ENCODE measurements around the gene DCP1A. TPM values are rescaled to one million over a fixed set of nuclear protein-coding genes. Genes with fewer than 3 reads are reported as not detected.

DCP1A gene
- total RNA-seq, 1 donor from 2014 or later = 22.8 TPM

DNA sequence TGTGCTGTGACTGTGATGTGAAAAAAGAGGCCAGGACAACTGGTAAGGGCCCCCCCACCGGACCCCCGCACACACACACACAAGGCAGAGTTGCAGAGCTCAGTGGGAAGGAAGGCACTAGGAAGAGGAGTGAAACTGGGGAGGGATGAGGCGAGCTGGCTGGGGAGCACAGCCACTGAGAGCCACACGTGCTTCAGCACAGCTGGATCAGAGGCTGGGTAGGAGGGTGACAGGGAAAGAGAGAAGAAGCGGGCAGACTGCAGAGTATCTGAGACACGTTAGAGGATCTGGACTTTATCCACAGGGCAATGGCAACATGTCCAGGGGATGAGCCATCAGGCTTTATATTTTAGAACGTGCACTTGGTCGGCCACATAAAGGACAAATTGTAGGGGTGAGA is 53.5 kb downstream of the DCP1A start:
- peaks cover 49% of the 10 kb centered on the region for H3K36me3 ChIP-seq
- H3K4me3 ChIP-seq = no peak overlapping the region
- no peak overlapping the region for H3K27ac ChIP-seq
- intact Hi-C loops (cut with DNase I) = no loop called here
- H3K4me1 ChIP-seq = no peaks in the 10 kb centered on the region
- no peaks in the 10 kb centered on the region for H3K9me3 ChIP-seq
- DNase-seq (no peak), ATAC-seq (no peak)
- TF ChIP-seq, protein P1, sequence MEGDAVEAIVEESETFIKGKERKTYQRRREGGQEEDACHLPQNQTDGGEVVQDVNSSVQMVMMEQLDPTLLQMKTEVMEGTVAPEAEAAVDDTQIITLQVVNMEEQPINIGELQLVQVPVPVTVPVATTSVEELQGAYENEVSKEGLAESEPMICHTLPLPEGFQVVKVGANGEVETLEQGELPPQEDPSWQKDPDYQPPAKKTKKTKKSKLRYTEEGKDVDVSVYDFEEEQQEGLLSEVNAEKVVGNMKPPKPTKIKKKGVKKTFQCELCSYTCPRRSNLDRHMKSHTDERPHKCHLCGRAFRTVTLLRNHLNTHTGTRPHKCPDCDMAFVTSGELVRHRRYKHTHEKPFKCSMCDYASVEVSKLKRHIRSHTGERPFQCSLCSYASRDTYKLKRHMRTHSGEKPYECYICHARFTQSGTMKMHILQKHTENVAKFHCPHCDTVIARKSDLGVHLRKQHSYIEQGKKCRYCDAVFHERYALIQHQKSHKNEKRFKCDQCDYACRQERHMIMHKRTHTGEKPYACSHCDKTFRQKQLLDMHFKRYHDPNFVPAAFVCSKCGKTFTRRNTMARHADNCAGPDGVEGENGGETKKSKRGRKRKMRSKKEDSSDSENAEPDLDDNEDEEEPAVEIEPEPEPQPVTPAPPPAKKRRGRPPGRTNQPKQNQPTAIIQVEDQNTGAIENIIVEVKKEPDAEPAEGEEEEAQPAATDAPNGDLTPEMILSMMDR (IDR thresholded peaks at IDR 0.05) = no peak
- H3K27me3 ChIP-seq = no peaks in the 10 kb centered on the region

DNA sequence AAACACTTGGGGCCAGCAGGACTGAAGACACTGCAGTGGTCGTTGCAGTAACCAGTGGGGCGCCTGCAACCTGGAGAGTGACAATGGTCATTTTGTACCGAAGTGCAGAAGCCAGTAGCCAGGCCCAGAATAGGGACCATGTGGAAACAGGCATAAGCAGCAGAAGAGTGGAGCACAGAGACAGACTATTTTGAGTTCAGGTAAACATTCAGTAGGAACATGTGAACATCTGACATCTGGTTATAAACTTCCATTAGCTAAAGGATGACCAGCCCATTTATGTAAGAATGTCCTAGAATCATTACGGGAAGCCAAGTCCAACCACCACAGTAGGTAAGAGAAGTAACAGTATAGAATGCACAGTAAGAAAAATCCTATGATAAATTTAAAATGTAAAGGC is 59.1 kb downstream of the DCP1A start:
- no peaks in the 10 kb centered on the region for H3K4me1 ChIP-seq
- no peaks in the 10 kb centered on the region for H3K9me3 ChIP-seq
- H3K36me3 ChIP-seq = peaks cover 54% of the 10 kb centered on the region
- H3K27me3 ChIP-seq = no peaks in the 10 kb centered on the region
- H3K27ac ChIP-seq = no peak overlapping the region
- DNase-seq (no peak), ATAC-seq (no peak)
- TF ChIP-seq, protein P1 (IDR thresholded peaks at IDR 0.05) = no peak
- no peak overlapping the region for H3K4me3 ChIP-seq
- intact Hi-C loops (cut with DNase I) = no loop called here

- no peak overlapping the region for H3K4me3 ChIP-seq
- no peak overlapping the region for H3K27ac ChIP-seq
- intact Hi-C loops (cut with DNase I) = no loop called here
- ATAC-seq (no peak), DNase-seq (no peak)
- H3K4me1 ChIP-seq = no peaks in the 10 kb centered on the region
- H3K27me3 ChIP-seq = no peaks in the 10 kb centered on the region
- TF ChIP-seq, protein P1 (IDR thresholded peaks at IDR 0.05) = no peak
- H3K9me3 ChIP-seq = no peaks in the 10 kb centered on the region
- H3K36me3 ChIP-seq = peaks cover 49% of the 10 kb centered on the region
Measured at GRCh38 chr3:53287131-53287629, 60.2 kb downstream of the DCP1A start.

DNA sequence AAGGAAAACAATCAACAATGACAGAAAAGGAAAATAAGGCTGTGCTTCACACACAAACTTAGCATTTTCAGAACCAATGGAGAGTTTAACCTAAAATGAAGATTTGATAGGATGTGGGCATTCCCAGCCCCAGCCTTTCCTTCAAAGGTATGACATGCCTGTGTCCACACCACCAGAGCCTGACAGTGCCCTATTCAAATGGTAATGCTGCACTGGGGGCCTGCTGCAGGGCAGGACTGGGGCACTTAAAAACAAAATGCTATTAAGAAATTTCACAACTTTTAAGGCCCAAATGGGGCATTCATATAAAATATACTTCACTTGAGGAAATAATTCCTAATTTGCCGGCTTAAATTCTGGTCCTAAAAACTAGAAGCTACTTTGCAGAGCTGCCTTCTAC is 60.6 kb downstream of the DCP1A start:
- ATAC-seq = no peak
- Histone ChIP-seq H3K27me3 (no peaks in the 10 kb centered on the region), H3K27ac (no peak overlapping the region), H3K4me1 (no peaks in the 10 kb centered on the region), H3K36me3 (peaks cover 45% of the 10 kb centered on the region), H3K4me3 (no peak overlapping the region), H3K9me3 (no peaks in the 10 kb centered on the region)
- intact Hi-C loops (cut with DNase I) = no loop called here
- no peak for DNase-seq
- TF ChIP-seq, protein P1 (IDR thresholded peaks at IDR 0.05) = no peak

- intact Hi-C loops (cut with DNase I) = no loop called here
- no peaks in the 10 kb centered on the region for H3K27me3 ChIP-seq
- no peaks in the 10 kb centered on the region for H3K4me1 ChIP-seq
- no peak overlapping the region for H3K4me3 ChIP-seq
- TF ChIP-seq, protein P1 (IDR thresholded peaks at IDR 0.05) = no peak
- ATAC-seq (no peak), DNase-seq (no peak)
- H3K9me3 ChIP-seq = no peaks in the 10 kb centered on the region
- H3K27ac ChIP-seq = no peak overlapping the region
- H3K36me3 ChIP-seq = peaks cover 34% of the 10 kb centered on the region
Measured at GRCh38 chr3:53282581-53282980, 64.8 kb downstream of the DCP1A start.

GRCh38 chr3:53278667-53279066 is 68.7 kb downstream of the DCP1A start:
- H3K4me3 ChIP-seq = no peak overlapping the region
- intact Hi-C loops (cut with DNase I) = no loop called here
- TF ChIP-seq, protein P1 (IDR thresholded peaks at IDR 0.05) = no peak

More at GRCh38 chr3:53278667-53279066, 68.7 kb downstream of the DCP1A start:
- ATAC-seq (no peak), DNase-seq (no peak)
- no peaks in the 10 kb centered on the region for H3K9me3 ChIP-seq
- peaks cover 6% of the 10 kb centered on the region for H3K36me3 ChIP-seq
- no peaks in the 10 kb centered on the region for H3K4me1 ChIP-seq
- H3K27me3 ChIP-seq = no peaks in the 10 kb centered on the region
- no peak overlapping the region for H3K27ac ChIP-seq

All from upper lobe of right lung (tissue), 1 donor.